ENCODE results near the gene CYB5D1.
"Not testable (repeated sequence)": the region's sequence is repeated elsewhere in the genome, so short reads cannot be mapped to it uniquely, and the experiment has no call there.

The CYB5D1 gene

DNA sequence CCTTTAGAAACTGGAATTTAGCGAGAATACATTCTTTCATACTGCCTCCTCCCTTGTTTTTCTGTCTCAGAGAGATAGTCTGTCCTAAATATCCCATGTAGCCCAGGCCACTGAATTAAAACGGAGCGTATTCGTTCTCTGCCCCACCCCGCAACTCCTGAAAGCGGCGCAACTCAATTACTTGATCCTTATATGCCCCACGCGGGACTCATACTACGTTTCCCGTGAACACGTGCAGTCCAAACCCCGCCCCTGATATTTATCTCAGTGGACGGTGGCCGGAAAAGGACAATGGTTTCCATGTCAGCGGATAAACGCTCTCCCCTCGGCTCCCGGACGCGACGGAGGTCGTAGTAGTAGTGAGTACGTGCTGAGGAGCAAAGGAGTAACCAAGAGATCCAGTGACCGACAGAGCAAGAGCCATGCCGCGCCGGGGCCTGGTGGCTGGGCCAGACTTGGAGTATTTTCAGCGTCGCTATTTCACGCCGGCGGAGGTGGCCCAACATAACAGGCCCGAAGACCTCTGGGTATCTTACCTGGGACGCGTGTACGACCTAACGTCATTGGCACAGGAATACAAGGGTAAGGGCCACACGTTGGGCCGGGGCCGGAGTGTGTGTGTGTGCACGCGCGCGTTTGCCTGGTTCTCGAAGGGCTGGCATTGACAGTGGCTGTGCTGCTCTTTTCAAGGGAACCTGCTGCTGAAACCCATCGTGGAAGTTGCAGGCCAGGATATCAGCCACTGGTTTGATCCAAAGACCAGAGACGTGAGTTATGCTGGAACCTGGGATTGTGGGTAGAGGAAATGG lies at the start of gene CYB5D1:
Gene CYB5D1 (plus strand): TSS at position 291 of the 809 bp plus-strand sequence. CDS start 132 bp downstream, at position 423.
- peak; percentile 86 to 97 (median 93) for DNase-seq

GRCh38 chr17:7809086-7809790 lies 48.6 kb upstream of the CYB5D1 start:
- no peak for DNase-seq

GRCh38 chr17:7809791-7810343 lies 47.9 kb upstream of the CYB5D1 start:
- not testable (repeated sequence) for DNase-seq

DNA sequence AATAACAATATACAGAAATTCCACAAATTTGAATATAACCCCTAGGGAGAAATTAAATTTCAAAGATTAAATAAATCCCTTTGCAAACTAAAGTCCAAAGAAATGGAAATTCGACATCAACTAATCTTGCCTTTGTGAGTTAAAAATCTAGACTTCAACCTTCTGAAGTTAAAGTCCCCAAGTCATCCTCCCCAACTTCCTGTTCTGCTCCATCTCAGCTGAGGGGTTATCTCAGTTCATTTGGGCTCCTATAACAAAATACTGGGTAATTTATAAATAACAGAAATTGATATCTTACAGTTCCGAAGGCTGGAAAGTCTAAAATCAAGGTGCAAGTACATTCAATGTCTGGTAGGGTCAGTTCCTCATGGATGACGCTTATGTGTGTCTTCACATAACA lies 46.6 kb upstream of the CYB5D1 start:
- no peak for DNase-seq

DNA sequence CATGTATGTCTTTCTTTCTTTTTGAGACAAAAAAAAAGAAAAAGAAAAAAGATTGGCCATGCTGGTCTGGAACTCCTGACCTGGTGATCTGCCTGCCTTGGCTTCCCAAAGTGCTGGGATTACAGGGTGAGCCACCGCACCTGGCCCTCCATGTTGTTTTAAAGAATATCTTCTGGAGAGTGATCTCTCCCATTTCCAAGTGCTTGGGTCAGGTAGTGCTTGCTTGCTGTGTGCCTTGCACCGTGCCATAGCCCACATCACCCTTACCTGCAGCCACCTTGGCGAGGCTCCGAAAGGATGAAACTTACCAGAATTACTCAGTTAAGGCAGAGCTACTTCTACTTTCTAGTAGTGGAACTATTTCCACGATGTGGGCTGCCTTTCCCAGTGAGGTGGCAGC lies 42.8 kb upstream of the CYB5D1 start:
- DNase-seq: no peak

- no peak for DNase-seq
Measured at GRCh38 chr17:7816926-7817642, 40.7 kb upstream of the CYB5D1 start.

GRCh38 chr17:7817643-7817964 lies 40.2 kb upstream of the CYB5D1 start:
- DNase-seq: no peak

DNA sequence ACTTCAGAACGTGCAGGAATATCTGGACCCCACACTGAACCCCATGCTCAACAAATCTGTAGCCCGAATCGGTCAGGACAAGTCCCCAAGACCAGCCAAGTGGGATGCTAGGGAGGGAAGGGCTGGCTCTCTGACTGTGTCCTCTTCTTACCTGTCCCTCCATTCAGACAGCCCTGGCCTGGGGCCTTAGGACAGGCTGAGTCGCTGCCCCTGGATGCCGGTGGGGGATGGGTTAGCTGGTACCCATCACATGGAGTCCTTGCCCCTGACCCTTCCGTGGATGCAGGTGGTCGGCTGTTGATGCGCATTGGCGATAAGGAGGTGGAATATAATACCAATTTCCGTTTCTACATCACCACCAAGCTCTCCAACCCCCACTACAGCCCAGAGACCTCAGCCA lies 39.8 kb upstream of the CYB5D1 start:
- no peak for DNase-seq

DNA sequence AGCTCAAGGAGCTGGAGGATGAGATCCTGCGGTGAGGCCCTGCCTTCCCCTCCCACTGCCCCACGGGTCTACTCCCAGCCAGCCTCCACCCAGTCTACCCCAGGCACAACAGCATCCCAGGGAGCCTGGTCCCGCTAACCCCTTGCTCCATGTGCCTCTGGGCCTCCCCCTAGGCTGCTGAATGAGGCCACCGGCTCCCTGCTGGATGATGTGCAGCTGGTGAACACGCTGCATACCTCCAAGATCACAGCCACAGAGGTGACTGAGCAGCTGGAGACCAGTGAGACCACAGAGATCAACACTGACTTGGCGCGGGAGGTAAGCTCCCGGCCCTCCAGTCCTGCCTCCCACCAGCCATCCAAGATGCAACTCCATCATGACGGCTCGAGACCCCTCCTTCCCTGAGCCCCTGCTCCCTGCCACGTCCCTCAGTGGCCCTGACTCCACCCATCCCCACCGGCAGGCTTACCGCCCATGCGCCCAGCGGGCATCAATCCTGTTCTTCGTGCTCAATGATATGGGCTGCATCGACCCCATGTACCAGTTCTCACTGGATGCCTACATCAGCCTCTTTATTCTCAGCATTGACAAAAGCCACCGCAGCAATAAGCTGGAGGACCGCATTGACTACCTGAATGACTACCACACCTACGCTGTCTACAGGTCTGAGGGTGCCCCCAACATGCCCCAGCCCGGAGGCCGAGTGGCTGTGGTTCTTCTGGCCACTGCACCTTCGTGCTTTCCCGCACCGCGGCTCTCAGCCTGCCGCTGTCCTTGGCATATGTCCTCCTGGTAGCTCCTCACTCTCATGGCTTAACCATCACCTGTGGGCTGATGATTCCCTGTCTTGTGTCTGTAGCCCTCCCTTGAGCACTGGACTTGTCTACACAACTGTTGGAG lies 38.8 kb upstream of the CYB5D1 start:
- no peak for DNase-seq

DNA sequence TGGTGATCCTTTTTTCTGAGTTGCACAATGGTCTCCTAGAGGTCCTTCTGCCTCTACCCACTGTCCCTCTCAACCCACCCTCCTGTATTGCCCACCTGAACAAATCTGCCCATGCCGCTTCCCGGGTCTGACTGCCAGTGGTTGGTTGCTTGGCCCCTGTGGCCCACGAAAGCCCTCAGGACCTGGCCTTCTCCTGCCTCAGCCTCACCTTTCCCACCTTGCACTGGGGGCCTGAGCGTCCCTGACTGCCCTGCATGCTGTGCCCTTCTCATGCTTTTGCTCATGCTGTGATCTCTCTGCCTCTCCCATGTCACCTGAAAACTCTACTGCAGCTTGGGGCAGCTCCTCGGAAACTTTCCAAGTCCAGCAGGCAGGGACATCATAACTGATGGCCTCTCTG lies 37.6 kb upstream of the CYB5D1 start:
- no peak for DNase-seq

- DNase-seq: no peak
Measured at GRCh38 chr17:7822126-7822525, 35.7 kb upstream of the CYB5D1 start.

DNA sequence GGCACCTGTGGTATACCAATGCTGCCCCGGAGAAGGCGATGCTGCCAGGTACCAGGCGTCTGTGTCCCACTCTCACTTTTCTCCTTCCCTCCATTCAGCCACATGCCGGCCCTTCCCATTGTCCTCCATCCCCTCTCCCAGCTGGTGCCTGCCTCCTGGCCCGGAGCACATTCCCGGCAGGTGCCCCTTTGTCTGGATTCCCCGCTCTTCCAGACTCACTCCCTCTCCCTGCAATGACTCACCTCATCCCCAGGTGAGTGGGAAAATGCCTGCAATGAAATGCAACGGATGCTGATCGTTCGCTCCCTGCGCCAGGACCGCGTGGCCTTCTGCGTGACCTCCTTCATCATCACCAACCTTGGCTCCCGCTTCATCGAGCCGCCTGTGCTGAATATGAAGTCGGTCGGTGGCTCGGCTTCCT lies 34.2 kb upstream of the CYB5D1 start:
- peak in 1 of 3 experiments; percentile 3 for DNase-seq

DNA sequence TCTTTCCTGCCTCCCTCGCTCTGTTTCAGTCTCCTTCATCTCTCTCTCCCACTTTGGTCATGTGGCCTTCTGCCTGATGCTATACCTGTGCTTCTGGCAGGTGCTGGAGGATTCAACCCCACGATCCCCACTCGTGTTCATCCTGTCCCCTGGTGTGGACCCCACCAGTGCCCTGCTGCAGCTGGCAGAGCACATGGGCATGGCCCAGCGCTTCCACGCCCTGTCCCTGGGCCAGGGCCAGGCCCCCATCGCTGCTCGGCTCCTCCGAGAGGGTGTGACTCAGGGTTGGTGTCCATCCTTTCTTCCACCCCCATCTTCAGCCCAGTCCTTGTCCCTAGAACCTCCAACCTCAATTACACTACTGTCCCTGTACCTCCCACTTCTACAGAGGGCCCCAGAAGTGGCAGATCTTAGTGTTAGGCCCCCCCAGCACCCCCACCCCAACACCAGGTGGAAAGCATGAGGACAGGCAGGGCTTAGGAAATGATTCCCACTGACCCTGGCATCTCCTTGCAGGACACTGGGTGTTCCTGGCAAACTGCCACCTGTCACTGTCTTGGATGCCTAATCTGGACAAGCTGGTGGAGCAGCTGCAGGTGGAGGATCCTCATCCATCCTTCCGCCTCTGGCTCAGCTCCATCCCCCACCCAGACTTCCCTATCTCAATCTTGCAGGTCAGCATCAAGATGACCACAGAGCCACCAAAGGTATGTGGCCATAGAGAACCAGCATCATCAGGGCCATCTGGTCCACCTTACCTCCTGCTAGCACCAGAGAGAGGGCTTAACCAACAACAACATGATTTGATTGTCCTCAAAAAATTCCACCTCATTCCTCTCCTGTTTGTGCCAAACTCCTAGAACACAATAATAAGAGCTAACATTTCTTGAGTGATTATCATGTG lies 33.5 kb upstream of the CYB5D1 start:
- no peak for DNase-seq

GRCh38 chr17:7825206-7825990 lies 32.4 kb upstream of the CYB5D1 start:
- DNase-seq: peak in 2 of 3 experiments; percentile 1 to 8

GRCh38 chr17:7830616-7831015 lies 27.2 kb upstream of the CYB5D1 start:
- DNase-seq: no peak

- no peak for DNase-seq
Measured at GRCh38 chr17:7831233-7831632, 26.6 kb upstream of the CYB5D1 start.

GRCh38 chr17:7832431-7832830 lies 25.4 kb upstream of the CYB5D1 start:
- no peak for DNase-seq

GRCh38 chr17:7833011-7833794 lies 24.6 kb upstream of the CYB5D1 start:
- no peak for DNase-seq

GRCh38 chr17:7833795-7834541 lies 23.8 kb upstream of the CYB5D1 start, which contains the start of gene KDM6B:
TSS of gene KDM6B (plus strand) at chr17:7834217. CDS start at chr17:7845555, 11,338 bp downstream.
- peak; percentile 74 to 82 (median 81) for DNase-seq
